RWPE2 (cell line): ENCODE data around the gene CMC4.

ENCODE experiments used
- ATAC-seq: fragments of 200-7000 bp; cut with Tn5 transposase; 3 replicates; pipeline ENCODE4 v1.9.1; 2021; ENCODE audit warnings: low read depth
- DNase-seq: peaks from one replicate; pipeline ENCODE4 v3.0.0-alpha.2; 2020; ENCODE audit warnings: low spot score
- H3K27ac ChIP-seq: fragments of 450-650 bp; 2 replicates; pipeline ENCODE4 v1.5.1; 2017; ENCODE audit warnings: mild to moderate bottlenecking; ENCODE audit not compliant: poor library complexity, severe bottlenecking
- H3K27me3 ChIP-seq: fragments of 250-450 bp; sonication (Bioruptor Pico); 2 replicates; pipeline ENCODE4 v1.5.1; 2021; ENCODE audit warnings: mild to moderate bottlenecking, moderate library complexity; ENCODE audit not compliant: insufficient read depth, poor library complexity, severe bottlenecking
- H3K36me3 ChIP-seq: fragments of 250-450 bp; sonication (Bioruptor Pico); 2 replicates; pipeline ENCODE4 v1.5.1; 2020; ENCODE audit warnings: low read depth, mild to moderate bottlenecking, moderate library complexity
- H3K4me1 ChIP-seq: fragments of 250-450 bp; sonication (Bioruptor Pico); 2 replicates; pipeline ENCODE4 v1.5.1; 2021; ENCODE audit warnings: mild to moderate bottlenecking, moderate library complexity; ENCODE audit not compliant: insufficient read depth, poor library complexity, severe bottlenecking
- H3K4me3 ChIP-seq: fragments of 250-450 bp; sonication (Bioruptor Pico); 2 replicates; pipeline ENCODE4 v1.5.1; 2021; ENCODE audit warnings: mild to moderate bottlenecking, moderate library complexity; ENCODE audit not compliant: severe bottlenecking
- H3K9me3 ChIP-seq: fragments of 250-450 bp; sonication (Bioruptor Pico); 2 replicates; pipeline ENCODE4 v1.5.1; 2021; ENCODE audit warnings: mild to moderate bottlenecking, moderate library complexity; ENCODE audit not compliant: severe bottlenecking
- TF ChIP-seq, protein P1 (sequence below): fragments of 450-650 bp; IDR thresholded peaks from one replicate; pipeline ENCODE4 v1.5.1; 2017; ENCODE audit warnings: mild to moderate bottlenecking, moderate library complexity; ENCODE audit not compliant: poor library complexity, severe bottlenecking

The CMC4 gene

DNA sequence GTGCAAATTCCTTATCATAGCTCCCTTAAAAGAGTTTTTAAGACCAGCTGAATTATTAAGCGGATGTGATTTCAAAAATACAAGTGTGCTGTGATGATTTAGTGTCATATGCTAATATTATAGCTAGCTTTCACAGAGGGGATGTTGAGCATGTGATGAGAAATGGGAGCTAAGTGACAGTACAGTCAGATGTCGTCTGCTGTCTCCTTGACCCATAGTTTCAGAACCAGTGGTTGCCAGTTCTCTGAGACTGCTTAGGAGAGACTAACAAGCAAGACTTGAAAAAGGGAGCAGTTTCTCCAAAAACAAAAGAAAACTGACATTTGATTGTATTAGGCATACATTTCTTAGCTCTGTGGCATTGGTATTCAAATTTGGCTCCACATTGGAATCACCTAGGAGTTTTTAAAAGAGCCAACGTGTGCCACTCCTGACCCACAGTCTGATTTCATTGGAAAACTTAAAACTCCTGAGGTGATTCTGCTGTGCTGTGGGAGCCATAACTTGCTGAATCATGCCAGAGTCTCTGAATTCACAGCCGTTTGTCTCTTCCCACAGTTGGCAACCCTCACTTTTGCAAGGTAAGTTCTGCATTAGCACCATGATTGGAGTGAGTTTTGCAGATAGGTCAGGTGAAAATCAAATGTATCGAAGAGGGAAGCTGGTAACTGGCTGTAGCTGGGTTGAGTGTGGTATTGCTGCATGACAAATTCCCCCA is 24.0 kb downstream of the CMC4 start:
- DNase-seq (no peak), ATAC-seq (no peak)
- Histone ChIP-seq H3K27me3 (no peaks in the 10 kb centered on the region), H3K36me3 (no peaks in the 10 kb centered on the region), H3K4me1 (no peaks in the 10 kb centered on the region), H3K27ac (no peak overlapping the region), H3K4me3 (no peak overlapping the region), H3K9me3 (no peaks in the 10 kb centered on the region)
- TF ChIP-seq, protein P1, sequence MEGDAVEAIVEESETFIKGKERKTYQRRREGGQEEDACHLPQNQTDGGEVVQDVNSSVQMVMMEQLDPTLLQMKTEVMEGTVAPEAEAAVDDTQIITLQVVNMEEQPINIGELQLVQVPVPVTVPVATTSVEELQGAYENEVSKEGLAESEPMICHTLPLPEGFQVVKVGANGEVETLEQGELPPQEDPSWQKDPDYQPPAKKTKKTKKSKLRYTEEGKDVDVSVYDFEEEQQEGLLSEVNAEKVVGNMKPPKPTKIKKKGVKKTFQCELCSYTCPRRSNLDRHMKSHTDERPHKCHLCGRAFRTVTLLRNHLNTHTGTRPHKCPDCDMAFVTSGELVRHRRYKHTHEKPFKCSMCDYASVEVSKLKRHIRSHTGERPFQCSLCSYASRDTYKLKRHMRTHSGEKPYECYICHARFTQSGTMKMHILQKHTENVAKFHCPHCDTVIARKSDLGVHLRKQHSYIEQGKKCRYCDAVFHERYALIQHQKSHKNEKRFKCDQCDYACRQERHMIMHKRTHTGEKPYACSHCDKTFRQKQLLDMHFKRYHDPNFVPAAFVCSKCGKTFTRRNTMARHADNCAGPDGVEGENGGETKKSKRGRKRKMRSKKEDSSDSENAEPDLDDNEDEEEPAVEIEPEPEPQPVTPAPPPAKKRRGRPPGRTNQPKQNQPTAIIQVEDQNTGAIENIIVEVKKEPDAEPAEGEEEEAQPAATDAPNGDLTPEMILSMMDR: no peak

DNA sequence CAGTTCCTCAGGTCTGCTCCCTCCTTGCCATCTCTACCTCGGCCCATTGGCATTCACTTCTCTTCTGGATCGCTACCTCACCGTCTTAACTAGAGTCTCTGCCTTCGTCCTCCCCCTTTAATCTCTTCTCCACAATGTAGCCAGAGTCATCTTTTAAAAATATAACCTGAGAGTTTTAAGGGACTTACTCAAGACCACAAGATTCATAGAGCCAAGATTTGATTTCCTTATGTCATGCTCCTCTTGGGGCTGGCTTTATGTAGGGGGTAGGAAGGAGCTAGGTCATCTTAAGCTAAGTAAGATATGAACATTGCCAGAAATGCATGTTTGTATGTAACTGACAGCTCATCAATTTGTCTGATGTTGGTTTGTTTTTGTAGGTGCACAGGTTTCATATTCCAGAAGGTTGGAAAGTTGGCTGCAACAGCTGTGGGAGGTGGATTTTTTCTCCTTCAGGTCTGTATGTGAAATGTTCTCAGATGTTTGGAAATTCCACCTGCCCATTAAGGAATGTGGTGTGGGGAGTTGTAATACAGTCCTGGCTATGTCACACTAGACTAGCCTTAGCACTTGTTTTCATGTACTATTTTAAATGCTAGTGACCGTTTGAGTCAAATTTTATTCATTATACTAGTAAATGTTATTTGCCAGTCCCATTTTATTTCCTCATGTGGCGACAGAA is 24.7 kb downstream of the CMC4 start:
- no peaks in the 10 kb centered on the region for H3K4me1 ChIP-seq
- ATAC-seq (no peak), DNase-seq (no peak)
- no peaks in the 10 kb centered on the region for H3K27me3 ChIP-seq
- H3K9me3 ChIP-seq: no peaks in the 10 kb centered on the region
- H3K27ac ChIP-seq: no peak overlapping the region
- no peaks in the 10 kb centered on the region for H3K36me3 ChIP-seq
- no peak overlapping the region for H3K4me3 ChIP-seq
- TF ChIP-seq, protein P1: no peak

DNA sequence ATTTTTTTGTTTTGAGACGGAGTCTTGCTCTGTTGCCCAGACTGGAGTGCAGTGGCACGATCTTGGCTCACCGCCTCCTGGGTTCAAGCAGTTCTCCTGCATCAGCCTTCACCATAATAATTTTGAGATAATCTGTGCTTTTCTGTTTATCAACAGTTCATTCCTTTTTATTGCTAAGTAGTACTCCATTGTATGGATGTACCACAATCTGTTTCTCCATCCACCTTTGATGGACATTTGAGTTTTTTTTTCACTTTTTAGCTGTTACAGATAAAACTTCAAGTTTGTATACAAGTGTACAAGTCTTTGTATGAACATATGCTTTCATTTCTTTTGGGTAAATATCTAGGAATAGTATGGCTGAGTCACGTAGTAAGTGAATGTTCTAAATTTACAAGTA is 35.2 kb downstream of the CMC4 start:
- Histone ChIP-seq H3K27ac (no peak overlapping the region), H3K9me3 (no peaks in the 10 kb centered on the region), H3K4me3 (no peak overlapping the region), H3K4me1 (no peaks in the 10 kb centered on the region), H3K27me3 (no peaks in the 10 kb centered on the region), H3K36me3 (0 out of 2 replicates have a peak, but pooled peaks cover 12% of the 10 kb centered on the region)
- DNase-seq (no peak), ATAC-seq (no peak)
- TF ChIP-seq, protein P1: no peak

DNA sequence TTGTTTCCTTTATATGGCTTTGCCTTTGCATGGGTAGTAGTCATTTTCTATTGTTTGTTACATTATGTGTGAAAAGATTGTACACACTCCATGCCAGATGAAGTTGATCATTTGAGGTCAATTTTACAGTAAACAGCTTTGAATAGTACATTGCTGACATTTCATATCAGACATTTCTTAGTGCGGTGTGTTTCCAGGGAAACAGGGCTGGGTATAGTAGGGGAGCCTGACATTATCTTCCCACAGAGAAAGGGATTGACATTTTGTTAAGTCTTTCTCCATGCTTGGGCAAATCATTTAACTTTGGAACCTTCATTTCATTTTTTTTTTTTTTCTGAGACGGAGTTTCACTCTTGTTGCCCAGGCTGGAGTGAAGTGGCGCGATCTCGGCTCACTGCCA is 39.3 kb downstream of the CMC4 start:
- DNase-seq: no peak
- Histone ChIP-seq H3K4me3 (no peak overlapping the region), H3K27me3 (no peaks in the 10 kb centered on the region), H3K27ac (no peak overlapping the region), H3K4me1 (no peaks in the 10 kb centered on the region), H3K9me3 (no peaks in the 10 kb centered on the region), H3K36me3 (0 out of 2 replicates have a peak, but pooled peaks cover 12% of the 10 kb centered on the region)
- TF ChIP-seq, protein P1: no peak
- no peak for ATAC-seq

DNA sequence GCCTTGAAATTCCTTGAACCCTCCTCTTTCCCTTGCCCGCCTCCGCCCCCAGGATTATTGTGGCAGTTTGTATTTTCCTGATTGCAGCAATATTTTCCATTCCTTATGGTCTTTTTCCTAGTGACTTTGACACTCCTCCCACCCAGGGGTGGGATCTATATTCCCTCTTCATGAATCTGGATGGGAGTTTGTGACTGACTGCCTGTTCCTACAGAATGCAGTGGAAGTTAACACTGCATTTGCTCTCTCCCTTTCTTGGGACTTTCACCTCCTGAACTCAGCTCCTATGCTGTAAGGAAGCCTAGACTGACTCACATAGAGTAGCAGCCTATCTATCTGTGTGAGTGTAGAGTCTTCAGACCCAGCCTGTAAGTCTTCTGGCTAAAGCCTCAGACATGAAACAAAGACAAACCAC is 42.1 kb downstream of the CMC4 start:
- no peak for DNase-seq
- H3K4me3 ChIP-seq: no peak overlapping the region
- TF ChIP-seq, protein P1: no peak

More for the DNA sequence above, 42.1 kb downstream of the CMC4 start:
- Histone ChIP-seq H3K27ac (no peak overlapping the region), H3K9me3 (no peaks in the 10 kb centered on the region), H3K4me1 (peaks cover 3% of the 10 kb centered on the region), H3K27me3 (no peaks in the 10 kb centered on the region), H3K36me3 (no peaks in the 10 kb centered on the region)
- no peak for ATAC-seq
